K562 (cell line): ENCODE results near the gene APP. TPM values are rescaled to one million over a fixed set of nuclear protein-coding genes. Genes with fewer than 3 reads are reported as not detected.

Experiments
- ATF2 ChIP-seq: sonication (generic); formaldehyde crosslinking; IDR thresholded peaks from 2 replicates; pipeline ENCODE4 v1.8.1; 2022; ENCODE audit warnings: missing genetic modification reagents
- CHAMP1 ChIP-seq: fragments of 450-650 bp; IDR thresholded peaks from 2 replicates; pipeline ENCODE4 v1.6.1; 2016; ENCODE audit warnings: mild to moderate bottlenecking
- ELK3 ChIP-seq: fragments of 450-650 bp; formaldehyde crosslinking; IDR thresholded peaks from 2 replicates; pipeline ENCODE4 v1.4.0; 2020; ENCODE audit warnings: mild to moderate bottlenecking
- ESRRB ChIP-seq: fragments of 250-450 bp; sonication (Bioruptor Pico); IDR thresholded peaks from 2 replicates; pipeline ENCODE4 v1.5.0; 2020; ENCODE audit warnings: mild to moderate bottlenecking, moderate library complexity, borderline replicate concordance
- MIER1 ChIP-seq: fragments of 450-650 bp; IDR thresholded peaks from 2 replicates; pipeline ENCODE4 v1.6.1; 2016; ENCODE audit warnings: antibody characterized with exemption, mild to moderate bottlenecking, low read depth
- MYNN ChIP-seq, 2 experiments: sonication (generic); formaldehyde crosslinking in 1 of 2; IDR thresholded peaks; 2 replicates each; pipeline versions ENCODE4 v1.5.0 to v1.6.1; 2016 to 2020; ENCODE audit warnings: antibody characterized with exemption in 1 of 2, missing genetic modification reagents in 1 of 2
- RBM14 ChIP-seq: fragments of 200-400 bp; formaldehyde crosslinking; IDR thresholded peaks from 2 replicates; pipeline ENCODE4 v1.6.1; 2018; ENCODE audit warnings: low read depth, mild to moderate bottlenecking, low read length, moderate library complexity, borderline replicate concordance; ENCODE audit not compliant: insufficient read depth
- SMAD3 ChIP-seq: fragments of 450-650 bp; formaldehyde crosslinking; conservative IDR thresholded peaks from 2 replicates; pipeline ENCODE4 v1.4.0; 2020; ENCODE audit warnings: mild to moderate bottlenecking
- SREBF2 ChIP-seq: sonication (generic); formaldehyde crosslinking; IDR thresholded peaks from 2 replicates; pipeline ENCODE4 v1.4.0; 2020; ENCODE audit warnings: mild to moderate bottlenecking, missing genetic modification reagents
- SRSF7 ChIP-seq: fragments of 200-400 bp; formaldehyde crosslinking; optimal IDR thresholded peaks from 2 replicates; pipeline ENCODE3; 2017; ENCODE audit warnings: mild to moderate bottlenecking, low read depth, low read length
- ZNF592 ChIP-seq: fragments of 450-650 bp; IDR thresholded peaks from 2 replicates; pipeline ENCODE4 v1.6.1; 2017; ENCODE audit warnings: antibody characterized with exemption, mild to moderate bottlenecking
- ZNF75A ChIP-seq: fragments of 450-650 bp; formaldehyde crosslinking; IDR thresholded peaks from 2 replicates; pipeline ENCODE4 v1.4.0; 2020; ENCODE audit warnings: mild to moderate bottlenecking
- polyA plus RNA-seq, 8 experiments: library from polyadenylated mRNA; depleted of rRNA in 4 of 8; stranded (reverse) in 5 of 8; unstranded in 3 of 8; fragments of >200 nt; fragmentation: Nextera tagmentation in 2 of 8; fragmentation: Illumina TruSeq in 1 of 8; extraction: Ambion mirVana in 2 of 8; extraction: Trizol in 1 of 8; gene quantifications; 2 replicates each; pipeline versions ENCODE4 v1.2.1 to v1.2.3, GENCODE V29; 2011 to 2014; ENCODE audit warnings: inconsistent platforms in 1 of 8, missing spikeins in 1 of 8
- total RNA-seq, 7 experiments: library from RNA; depleted of rRNA in 6 of 7; stranded (reverse); fragments of >200 nt in 6 of 7; fragmentation: Illumina TruSeq in 2 of 7; extraction: Trizol in 2 of 7; gene quantifications; 2 replicates each; pipeline versions ENCODE4 v1.2.1 to v1.2.3, GENCODE V29; 2011 to 2021; ENCODE audit warnings: low replicate concordance in 1 of 7

Gene APP
- total and polyA plus RNA-seq, 9 of the 15 experiments (the other 6 are each of a cell fraction or from before 2014, with no cell fraction given), result 0.01 to 1.5 (median 0.16) TPM; not detected in 5

- TF ChIP-seq ELK3 (CRISPR knock-in tag), result no peak
- no peak for TF ChIP-seq CHAMP1
- no peak for TF ChIP-seq SMAD3 (CRISPR knock-in tag)
- no peak for TF ChIP-seq ZNF592
- no peak for TF ChIP-seq SRSF7
- TF ChIP-seq SREBF2 (CRISPR knock-in tag), result no peak
- no peak for TF ChIP-seq ESRRB (CRISPR knock-in tag)
- no peak for TF ChIP-seq MIER1
- TF ChIP-seq ATF2 (CRISPR knock-in tag), result no peak
- no peak for TF ChIP-seq RBM14
- no peak for TF ChIP-seq MYNN (IDR thresholded peaks at IDR 0.05)
- no peak for TF ChIP-seq MYNN (CRISPR knock-in tag; IDR thresholded peaks at IDR 0.05)
- TF ChIP-seq ZNF75A (CRISPR knock-in tag), result no peak
These were observed 258.2 kb downstream of the APP start (continued) for GRCh38 chr21:25912402-25912746.
